Activated CD4-positive, alpha-beta T cell treated with anti-CD3 and anti-CD28 coated beads for 36 hours (primary cell): ENCODE results near the gene UNC13D. TPM values are rescaled to one million over a fixed set of nuclear protein-coding genes. Genes with fewer than 3 reads are reported as not detected.

Experiments
- ATAC-seq: fragments of 200-7000 bp; cut with Tn5 transposase; one replicate; pipeline ENCODE4 v1.10.0; 2021; ENCODE audit warnings: mild to moderate bottlenecking, moderate library complexity
- CTCF ChIA-PET: fragments of 350-600 bp; sonication (Branson Sonifier 250); formaldehyde crosslinking; loops from one replicate; lab custom pipeline; 2021; ENCODE audit warnings: antibody characterized with exemption; lab: Charles Lee
- POLR2A ChIA-PET: fragments of 350-600 bp; sonication (Branson Sonifier 250); formaldehyde crosslinking; loops from one replicate; lab custom pipeline; 2021; ENCODE audit warnings: antibody characterized with exemption, inconsistent platforms; lab: Charles Lee
- DNase-seq: peaks from one replicate; pipeline ENCODE4 v3.0.0-alpha.2; 2020
- H3K27ac Mint-ChIP-seq: one replicate; pipeline ENCODE4 v1.8.0; 2021; ENCODE audit warnings: mixed read lengths
- H3K27me3 Mint-ChIP-seq: one replicate; pipeline ENCODE4 v1.8.0; 2021; ENCODE audit warnings: mixed read lengths
- H3K36me3 Mint-ChIP-seq: one replicate; pipeline ENCODE4 v1.8.0; 2021; ENCODE audit warnings: low read depth, mixed read lengths
- H3K4me1 Mint-ChIP-seq: one replicate; pipeline ENCODE4 v1.8.0; 2021; ENCODE audit warnings: mixed read lengths
- H3K4me3 Mint-ChIP-seq: one replicate; pipeline ENCODE4 v1.8.0; 2021; ENCODE audit warnings: mild to moderate bottlenecking, moderate library complexity, mixed read lengths
- H3K9me3 Mint-ChIP-seq: one replicate; pipeline ENCODE4 v1.8.0; 2021; ENCODE audit warnings: low read depth, mixed read lengths
- intact Hi-C, 2 experiments: fragments of 100-400 bp; cut with DNase I in 1 of 2; cut with micrococcal nuclease in 1 of 2; formaldehyde crosslinking; loops; one replicate each; pipeline versions ENCODE4 v1.14.2 to v1.15.1; 2022 to 2024; cut with DNase I, micrococcal nuclease
- total RNA-seq, 2 experiments: library from RNA; stranded (reverse); gene quantifications; one replicate each; pipeline ENCODE4 v1.2.3, GENCODE V29; 2021

UNC13D gene
- total RNA-seq, 2 experiments from 2014 or later: 106 to 133 TPM

DNA sequence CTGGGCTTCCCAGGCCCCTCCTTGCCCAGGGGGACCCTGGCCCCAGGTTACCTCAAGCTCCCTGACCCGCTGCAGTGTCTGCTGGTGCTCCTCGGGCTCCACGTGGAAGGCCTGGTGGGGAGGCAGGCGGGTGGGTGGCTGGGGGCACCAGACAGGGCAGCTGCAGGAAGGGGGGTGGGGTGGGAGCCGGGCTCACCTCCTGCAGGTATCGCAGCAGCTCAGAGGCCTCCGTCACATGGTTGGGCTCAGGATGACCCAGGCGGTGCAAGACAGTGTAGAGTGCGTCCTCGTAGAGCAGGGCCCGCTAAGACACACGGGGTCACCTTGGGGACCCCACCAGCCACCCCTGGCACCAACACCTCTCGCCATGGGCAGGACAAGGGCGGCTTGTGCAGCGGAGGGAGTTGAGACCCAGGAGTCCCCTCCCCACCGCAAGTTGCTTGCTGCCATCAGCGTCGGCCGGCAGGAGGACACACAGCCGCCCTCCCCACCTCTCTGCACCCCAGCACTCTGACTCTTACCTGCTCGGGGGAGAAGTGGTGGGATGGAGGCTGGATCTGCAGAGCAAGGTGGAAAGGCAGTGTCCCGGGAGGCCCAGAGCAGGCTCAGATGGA is 1.1 kb downstream of the UNC13D start:
- H3K4me3 Mint-ChIP-seq: peak overlapping the region; percentile 88
- peak; percentile 28 for ATAC-seq

DNA sequence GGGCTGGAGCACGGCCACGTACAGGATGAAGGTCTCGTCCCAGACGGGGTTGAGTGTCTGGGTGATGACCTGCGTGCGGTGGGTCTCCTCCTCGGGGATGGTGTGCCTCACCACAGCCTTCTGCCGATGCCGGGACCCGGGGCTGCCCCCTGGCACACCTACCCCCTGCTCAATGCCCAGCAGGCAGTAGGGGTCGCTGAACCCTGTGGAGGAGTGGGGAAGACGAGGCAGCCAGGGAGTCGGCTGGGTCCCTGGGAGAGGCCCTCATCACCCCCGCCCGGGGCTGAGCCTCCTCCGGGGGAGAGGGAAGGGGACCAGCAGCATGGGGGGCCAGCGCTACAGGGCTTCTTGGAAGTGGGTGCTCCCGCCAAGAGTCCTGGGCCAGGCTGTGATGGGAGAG is 1.8 kb downstream of the UNC13D start:
- DNase-seq: no peak
- peaks cover 25% of the 10 kb centered on the region for H3K36me3 Mint-ChIP-seq
- no peaks in the 10 kb centered on the region for H3K27me3 Mint-ChIP-seq
- H3K4me1 Mint-ChIP-seq: peaks cover 14% of the 10 kb centered on the region
- ChIA-PET CTCF (interaction anchor here (0.7 kb wide), 1 partner anchor 37 kb away, joined by 3 read pairs; no protein-coding TSS in a partner anchor), POLR2A (interaction anchor here (4.4 kb wide), 1 partner anchor 63 kb away, joined by 17 read pairs; a partner anchor contains a TSS)
- H3K27ac Mint-ChIP-seq: peak overlapping the region; percentile 42
- intact Hi-C loops: loop anchor here in 1 of 2 experiments (5.0 kb wide), 1 partner anchor 65 kb away; a partner anchor contains a TSS
- no peak for ATAC-seq
- H3K9me3 Mint-ChIP-seq: no peaks in the 10 kb centered on the region
- peak overlapping the region; percentile 88 for H3K4me3 Mint-ChIP-seq

More for the DNA sequence above, 1.1 kb downstream of the UNC13D start:
- POLR2A ChIA-PET: interaction anchor here (1.1 to 4.4 kb wide), 3 partner anchors 12 to 67 kb away, joined by 3 to 17 read pairs (median 10); partner anchors contain the start of gene WBP2
- intact Hi-C loops: loop anchor here in 1 of 2 experiments (1.0 to 5.0 kb wide), 2 partner anchors 34 to 66 kb away; a partner anchor contains a TSS
- CTCF ChIA-PET: interaction anchor here (0.7 to 1.0 kb wide), 4 partner anchors 10 to 36 kb away, joined by 3 to 4 read pairs (median 3); no protein-coding TSS in a partner anchor
- H3K9me3 Mint-ChIP-seq: no peaks in the 10 kb centered on the region
- H3K27ac Mint-ChIP-seq: peak overlapping the region; percentile 94
- H3K36me3 Mint-ChIP-seq: peaks cover 25% of the 10 kb centered on the region
- peak; percentile 63 for DNase-seq
- peaks cover 14% of the 10 kb centered on the region for H3K4me1 Mint-ChIP-seq
- H3K27me3 Mint-ChIP-seq: no peaks in the 10 kb centered on the region

DNA sequence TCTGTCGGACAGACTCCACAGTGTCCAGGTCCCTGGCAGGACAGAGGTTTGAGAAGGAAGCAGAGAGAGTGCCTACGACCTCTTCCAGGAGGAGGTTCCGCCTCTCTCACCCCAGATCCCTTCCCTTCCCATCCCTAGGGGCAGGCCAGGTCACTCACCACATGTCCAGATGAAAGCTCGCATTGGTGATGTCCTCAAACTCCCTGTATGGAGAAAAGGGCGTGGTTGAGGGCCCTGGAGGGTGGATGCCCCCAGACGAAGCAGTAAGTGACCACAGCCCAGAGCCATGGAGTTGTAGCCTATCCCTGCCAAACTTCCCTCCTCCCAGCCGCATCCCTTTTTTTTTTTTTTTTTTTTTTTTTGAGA is 3.4 kb downstream of the UNC13D start:
- no peak overlapping the region for H3K27ac Mint-ChIP-seq
- no peaks in the 10 kb centered on the region for H3K9me3 Mint-ChIP-seq
- H3K4me3 Mint-ChIP-seq: no peak overlapping the region
- POLR2A ChIA-PET: no interaction called here
- no peaks in the 10 kb centered on the region for H3K27me3 Mint-ChIP-seq
- ATAC-seq: no peak
- H3K36me3 Mint-ChIP-seq: peaks cover 17% of the 10 kb centered on the region
- intact Hi-C loops: loop anchor here in 1 of 2 experiments (5.0 kb wide), 1 partner anchor 63 kb away; a partner anchor contains a TSS
- CTCF ChIA-PET: interaction anchor here (0.8 to 1.2 kb wide), 2 partner anchors 14 kb away, joined by 3 to 4 read pairs; partner anchors contain the start of gene WBP2
- DNase-seq: no peak
- peaks cover 14% of the 10 kb centered on the region for H3K4me1 Mint-ChIP-seq

DNA sequence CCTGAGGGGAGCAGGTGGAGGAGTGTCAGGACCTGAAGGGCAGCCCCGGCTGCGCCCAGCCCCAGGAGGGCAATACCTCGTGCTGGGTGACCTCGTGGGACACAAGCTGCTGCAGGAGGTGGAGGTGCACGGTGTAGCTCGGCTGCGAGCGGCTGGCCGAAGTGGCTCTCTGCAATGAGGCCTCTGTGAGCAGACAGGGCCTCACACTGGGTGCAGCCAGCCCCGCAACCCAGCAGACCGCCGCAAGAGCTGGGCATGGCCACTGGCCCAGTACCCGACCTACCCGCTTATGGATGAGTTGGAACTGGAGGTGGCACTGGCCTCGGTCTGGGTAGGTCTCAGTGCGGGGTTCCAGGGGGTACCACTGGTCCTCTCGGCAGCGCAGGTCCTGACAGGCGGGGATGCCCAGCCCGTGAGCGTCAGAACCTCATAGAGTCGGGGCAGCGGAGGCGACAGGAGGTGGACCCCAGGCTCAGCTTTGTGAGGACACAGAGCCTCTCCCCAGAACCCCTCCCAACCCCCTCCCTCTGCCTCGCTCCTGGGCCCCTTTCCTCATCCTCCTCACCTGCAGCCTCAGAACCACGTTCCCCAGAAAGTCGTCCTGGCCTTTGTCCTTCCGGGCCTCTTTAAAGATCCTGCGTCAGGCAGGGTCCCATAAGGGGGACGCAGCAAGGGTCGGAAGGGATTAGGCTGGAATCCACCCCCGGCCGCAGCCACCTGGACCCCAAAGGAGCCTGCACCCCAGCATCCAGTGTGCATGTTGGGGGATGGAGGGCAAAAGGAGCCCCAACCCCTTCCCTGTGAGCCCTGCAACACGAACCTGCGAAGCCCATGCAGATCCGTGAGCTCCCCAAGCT is 4.0 kb downstream of the UNC13D start:
- H3K4me3 Mint-ChIP-seq: no peak overlapping the region
- H3K36me3 Mint-ChIP-seq: peaks cover 15% of the 10 kb centered on the region
- DNase-seq: no peak
- ChIA-PET CTCF (interaction anchor here (0.8 to 1.2 kb wide), 2 partner anchors 13 to 15 kb away, joined by 3 to 4 read pairs; partner anchors contain the start of gene WBP2), POLR2A (no interaction called here)
- H3K27ac Mint-ChIP-seq: no peak overlapping the region
- no peaks in the 10 kb centered on the region for H3K27me3 Mint-ChIP-seq
- peaks cover 8% of the 10 kb centered on the region for H3K4me1 Mint-ChIP-seq
- intact Hi-C loops: loop anchor here in 1 of 2 experiments (5.0 kb wide), 1 partner anchor 63 kb away; a partner anchor contains a TSS
- no peak for ATAC-seq
- H3K9me3 Mint-ChIP-seq: no peaks in the 10 kb centered on the region

DNA sequence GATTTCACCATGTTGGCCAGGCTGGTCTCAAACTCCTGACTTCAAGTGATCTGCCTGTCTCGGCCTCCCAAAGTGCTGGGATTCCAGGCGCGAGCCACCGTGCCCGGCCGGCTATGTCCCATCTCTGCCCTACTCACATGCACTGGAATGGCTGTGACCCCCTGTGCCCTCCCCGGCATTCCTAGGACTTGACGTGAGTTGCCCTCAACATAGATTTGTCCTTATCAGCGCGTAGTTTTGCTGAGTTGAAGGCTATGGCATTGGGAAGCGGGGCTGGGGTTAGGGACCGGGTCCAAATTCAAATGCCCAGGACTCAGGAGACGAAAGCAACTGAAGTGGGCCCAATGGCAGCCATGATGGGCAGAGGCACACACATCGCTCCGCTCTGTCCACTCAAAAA is 5.8 kb downstream of the UNC13D start:
- intact Hi-C loops: no loop called here
- DNase-seq (no peak), ATAC-seq (no peak)
- Mint-ChIP-seq H3K4me3 (no peak overlapping the region), H3K27me3 (no peaks in the 10 kb centered on the region), H3K9me3 (no peaks in the 10 kb centered on the region), H3K27ac (no peak overlapping the region), H3K4me1 (peaks cover 19% of the 10 kb centered on the region), H3K36me3 (peaks cover 27% of the 10 kb centered on the region)
- ChIA-PET POLR2A (no interaction called here), CTCF (no interaction called here)

DNA sequence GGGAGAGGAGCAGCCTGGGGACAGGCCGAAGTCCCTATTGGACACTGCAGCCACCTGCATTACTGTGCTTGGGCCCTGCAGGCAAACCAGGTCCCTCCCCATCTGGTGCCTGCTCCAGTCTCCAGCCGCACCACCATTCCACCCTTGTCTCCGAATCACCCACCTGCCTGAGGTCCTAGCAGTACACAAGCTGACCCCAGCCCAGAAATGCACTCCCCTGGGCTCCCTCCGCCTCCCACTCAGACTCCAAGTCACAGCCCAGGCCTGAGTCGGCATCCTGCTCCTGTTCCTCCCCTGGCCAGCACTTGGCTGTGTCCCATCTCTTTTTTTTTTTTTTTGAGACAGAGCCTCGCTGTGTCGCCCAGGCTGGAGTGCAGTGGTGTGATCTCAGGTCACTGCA is 6.3 kb downstream of the UNC13D start:
- peaks cover 32% of the 10 kb centered on the region for H3K36me3 Mint-ChIP-seq
- intact Hi-C loops: no loop called here
- H3K4me3 Mint-ChIP-seq: no peak overlapping the region
- H3K27ac Mint-ChIP-seq: peak overlapping the region; percentile 37
- CTCF ChIA-PET: interaction anchor here (1.2 kb wide), 1 partner anchor 9 kb away, joined by 4 read pairs; no protein-coding TSS in a partner anchor
- no peaks in the 10 kb centered on the region for H3K9me3 Mint-ChIP-seq
- no peaks in the 10 kb centered on the region for H3K27me3 Mint-ChIP-seq
- H3K4me1 Mint-ChIP-seq: peaks cover 24% of the 10 kb centered on the region
- ATAC-seq: no peak
- no peak for DNase-seq
- POLR2A ChIA-PET: no interaction called here

DNA sequence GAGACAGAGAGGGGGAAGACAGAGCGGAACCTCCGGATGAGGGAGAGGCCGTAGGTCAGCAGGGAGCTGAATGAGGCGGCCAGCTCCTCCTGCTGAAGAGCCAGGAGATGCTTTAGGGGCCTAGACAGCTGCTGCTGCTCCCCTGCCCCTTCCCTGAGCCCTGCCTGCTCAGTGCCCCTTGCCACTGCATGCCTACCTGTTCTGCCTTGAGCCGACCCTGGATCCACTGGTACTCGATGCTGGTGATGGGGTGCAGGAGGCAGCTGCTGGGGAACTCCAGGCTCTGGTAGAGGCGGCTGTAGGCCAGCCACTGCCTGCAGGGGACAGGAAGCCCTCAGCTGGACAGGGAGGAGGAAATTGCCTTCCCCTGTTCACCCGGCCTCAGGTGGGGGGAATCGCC is 7.6 kb downstream of the UNC13D start:
- Mint-ChIP-seq H3K4me1 (peaks cover 29% of the 10 kb centered on the region), H3K27me3 (no peaks in the 10 kb centered on the region), H3K27ac (no peak overlapping the region), H3K36me3 (peaks cover 32% of the 10 kb centered on the region), H3K9me3 (no peaks in the 10 kb centered on the region), H3K4me3 (no peak overlapping the region)
- intact Hi-C loops: no loop called here
- ATAC-seq: no peak
- no peak for DNase-seq
- ChIA-PET CTCF (interaction anchor here (0.7 to 2.1 kb wide), 3 partner anchors 8 to 212 kb away, joined by 3 to 8 read pairs (median 4); no protein-coding TSS in a partner anchor), POLR2A (no interaction called here)

DNA sequence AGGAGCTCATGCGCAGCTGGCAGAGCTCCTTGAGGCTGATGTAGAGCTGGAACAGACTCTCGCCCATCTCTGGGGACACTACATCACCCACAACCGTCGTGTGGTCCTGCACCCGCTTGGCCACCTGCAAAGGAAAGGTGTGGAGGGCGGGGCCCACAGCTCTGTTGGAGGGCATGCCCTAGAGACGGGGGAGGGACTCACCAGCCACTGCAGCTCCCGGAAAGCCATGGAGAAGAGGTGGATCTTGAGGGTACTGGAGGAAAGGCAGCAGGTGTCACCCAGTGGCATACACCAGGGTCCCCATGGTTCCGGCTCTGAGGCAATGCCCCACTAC is 8.6 kb downstream of the UNC13D start:
- H3K9me3 Mint-ChIP-seq: no peaks in the 10 kb centered on the region
- H3K36me3 Mint-ChIP-seq: peaks cover 33% of the 10 kb centered on the region
- ATAC-seq: no peak
- CTCF ChIA-PET: interaction anchor here (2.1 kb wide), 1 partner anchor 9 kb away, joined by 8 read pairs; no protein-coding TSS in a partner anchor
- peaks cover 28% of the 10 kb centered on the region for H3K4me1 Mint-ChIP-seq
- no peak overlapping the region for H3K27ac Mint-ChIP-seq
- POLR2A ChIA-PET: no interaction called here
- DNase-seq: no peak
- intact Hi-C loops: no loop called here
- H3K4me3 Mint-ChIP-seq: no peak overlapping the region
- H3K27me3 Mint-ChIP-seq: no peaks in the 10 kb centered on the region

DNA sequence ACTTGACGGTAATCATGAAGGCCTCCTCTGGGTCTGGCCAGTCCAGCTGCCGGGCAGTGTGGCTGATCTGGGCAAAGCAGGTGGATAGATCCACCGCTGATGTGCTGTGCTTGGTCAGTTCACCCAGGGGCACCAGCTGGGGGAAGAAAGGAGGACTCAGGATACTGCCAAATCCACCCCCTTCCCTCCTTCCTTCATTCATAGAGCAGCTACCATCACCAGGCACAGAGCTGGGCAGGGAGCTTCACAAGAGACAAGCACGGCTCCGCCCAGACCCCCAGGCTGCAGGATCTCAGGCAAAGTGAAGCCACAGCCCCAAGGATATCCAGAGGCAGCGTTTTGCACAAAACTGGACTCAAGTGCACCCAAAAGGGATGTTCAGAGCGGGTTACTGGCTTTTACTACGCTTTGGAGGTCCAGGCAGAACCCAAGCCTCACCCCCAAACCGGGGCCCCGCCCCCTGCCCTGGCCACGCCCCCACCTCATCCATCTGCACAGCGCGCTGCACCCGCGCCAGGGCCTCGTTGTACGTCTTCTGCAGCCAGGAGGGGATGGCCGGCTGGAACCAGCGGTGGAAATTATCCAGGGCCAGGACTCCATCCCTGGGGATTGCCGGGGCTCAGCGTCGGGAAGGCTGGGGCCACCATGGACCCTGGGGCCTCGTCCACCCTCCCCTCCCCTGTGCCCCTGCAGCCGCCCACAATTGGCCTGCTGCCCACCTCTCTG is 9.1 kb downstream of the UNC13D start:
- H3K36me3 Mint-ChIP-seq: peaks cover 39% of the 10 kb centered on the region
- CTCF ChIA-PET: interaction anchor here (2.1 to 2.6 kb wide), 2 partner anchors 8 to 11 kb away, joined by 8 to 16 read pairs; no protein-coding TSS in a partner anchor
- H3K27ac Mint-ChIP-seq: no peak overlapping the region

DNA sequence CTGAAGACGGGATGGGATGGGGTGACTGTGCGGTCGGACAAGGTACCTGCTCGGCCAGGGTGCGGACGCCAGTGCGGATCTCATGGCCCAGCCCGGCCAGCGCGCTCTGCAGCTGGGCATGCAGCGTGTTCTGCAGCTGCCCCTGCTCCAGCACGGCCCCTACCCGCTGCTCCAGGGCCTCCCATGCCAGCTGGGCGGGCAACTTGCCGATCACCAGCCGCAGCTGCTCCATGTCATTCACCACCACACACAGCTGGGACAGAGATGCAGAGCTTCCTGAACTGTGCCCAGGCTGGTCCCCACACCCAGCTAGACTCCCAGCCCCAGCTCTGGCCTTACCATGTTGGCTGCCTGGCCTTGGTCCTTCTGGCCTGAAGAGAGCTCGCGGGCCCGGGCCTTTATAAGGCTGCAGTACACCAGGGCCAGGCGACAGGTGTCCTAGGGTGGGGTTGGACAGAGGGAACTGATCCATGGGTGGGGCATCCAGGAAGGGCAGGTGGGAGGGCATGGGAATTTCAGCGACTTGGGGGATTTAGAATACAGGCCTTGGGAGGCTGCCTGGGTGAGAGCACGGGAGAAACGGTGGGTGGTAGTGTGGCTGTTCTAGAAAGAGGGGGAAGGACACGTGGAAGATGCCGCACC is 9.8 kb downstream of the UNC13D start:
- no peak for ATAC-seq
- intact Hi-C loops: no loop called here
- Mint-ChIP-seq H3K27me3 (no peaks in the 10 kb centered on the region), H3K27ac (no peak overlapping the region), H3K4me1 (peaks cover 28% of the 10 kb centered on the region), H3K36me3 (peaks cover 40% of the 10 kb centered on the region), H3K9me3 (no peaks in the 10 kb centered on the region), H3K4me3 (no peak overlapping the region)
- ChIA-PET POLR2A (no interaction called here), CTCF (interaction anchor here (0.7 to 2.6 kb wide), 6 partner anchors 11 to 29 kb away, joined by 3 to 16 read pairs (median 4); partner anchors contain the start of gene WBP2)
- DNase-seq: no peak

More for the DNA sequence above, 9.1 kb downstream of the UNC13D start:
- Mint-ChIP-seq H3K9me3 (no peaks in the 10 kb centered on the region), H3K4me3 (no peak overlapping the region), H3K27me3 (no peaks in the 10 kb centered on the region), H3K4me1 (peaks cover 28% of the 10 kb centered on the region)
- no peak for ATAC-seq
- DNase-seq: no peak
- intact Hi-C loops: no loop called here
- POLR2A ChIA-PET: no interaction called here
